ENCODE data around the gene CSK. TPM values are rescaled to one million over a fixed set of nuclear protein-coding genes. Genes with fewer than 3 reads are reported as not detected.

The CSK gene
- total and polyA plus RNA-seq, 2 of the 8 experiments (the other 6 are each of a cell fraction or from before 2014, with no cell fraction given), result 13.7 to 50.2 TPM

DNA sequence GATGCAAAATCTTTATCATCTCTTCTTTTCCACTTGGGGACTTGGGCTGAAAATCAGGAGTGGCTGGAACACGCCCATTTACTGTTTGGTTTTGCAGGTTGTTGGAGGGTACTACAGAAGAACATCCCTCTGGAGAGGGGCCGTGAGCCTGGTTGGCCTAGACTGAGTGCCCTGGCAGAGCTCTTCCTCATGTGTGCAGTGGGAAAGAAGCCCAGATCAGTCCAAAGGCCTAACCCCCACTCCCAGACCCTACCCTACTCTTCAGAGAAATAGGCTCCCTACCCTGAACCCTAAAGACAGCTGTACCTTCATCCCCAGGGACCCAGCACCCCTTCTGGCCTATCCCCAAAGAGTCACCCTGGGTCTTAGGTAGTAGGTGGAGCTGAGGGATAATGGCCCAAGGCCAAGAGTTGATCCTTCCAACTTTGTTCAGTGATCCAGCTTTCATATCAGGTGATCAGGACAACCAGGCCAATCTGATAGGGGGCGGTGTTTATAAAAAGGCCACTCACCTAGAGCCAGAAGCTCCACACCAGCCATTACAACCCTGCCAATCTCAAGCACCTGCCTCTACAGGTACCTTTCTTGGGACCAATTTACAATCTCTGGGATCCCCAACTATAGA is 33.4 kb upstream of the CSK start, which contains the start of gene CYP1A2:
CYP1A2 (plus strand) TSS at position 524 of the 625 bp plus-strand sequence. CDS start 894 bp downstream, outside the sequence.
- Histone ChIP-seq H2BK15ac (ENCODE audit: low read length) (no peak within 1 kb of the TSS), H4K8ac (ENCODE audit: extremely low read depth, insufficient read depth, low read length) (no peak within 1 kb of the TSS), H4K91ac (replicated peaks; ENCODE audit: insufficient read length, low read length) (no peak within 1 kb of the TSS), H3K23me2 (ENCODE audit: low read depth, low read length) (no peaks in the 10 kb centered on the region), H3K79me1 (ENCODE audit: low read depth, low read length) (no peaks in the 10 kb centered on the region), H4K20me1 (replicated peaks in 1 of 2; ENCODE audit: control insufficient read depth in 1 of 2, insufficient read depth in 2 of 2, low read length in 2 of 2) (peaks cover 0 to 1% of the 10 kb centered on the region in 2 experiments), H3K4me2 (ENCODE audit: insufficient read depth in 1 of 2, low read depth in 2 of 2, low read length in 2 of 2) (no peak within 1 kb of the TSS), H3K56ac (replicated peaks; ENCODE audit: insufficient read length, low read depth, low read length) (no peak within 1 kb of the TSS), H3K4ac (replicated peaks; ENCODE audit: insufficient read length, low read depth, low read length) (no peak within 1 kb of the TSS), H2BK120ac (replicated peaks; ENCODE audit: low read depth, low read length) (no peak within 1 kb of the TSS), H3K14ac (ENCODE audit: insufficient read length) (no peak within 1 kb of the TSS), H3K27ac (ENCODE audit: low read depth, low read length) (no peak within 1 kb of the TSS), H3K4me1 (replicated peaks in 1 of 4; ENCODE audit: control insufficient read depth in 3 of 4, insufficient read depth in 4 of 4, low read length in 3 of 4) (peaks cover 0 to 4% (median 0%) of the 10 kb centered on the region in 4 experiments; a peak in 2 of 7 replicates), H2BK12ac (ENCODE audit: low read depth, low read length) (no peak within 1 kb of the TSS), H2BK20ac (ENCODE audit: low read length) (no peak within 1 kb of the TSS), H2AK5ac (ENCODE audit: low read depth, low read length) (no peak within 1 kb of the TSS), H3K18ac (ENCODE audit: extremely low read depth, low read length) (no peak within 1 kb of the TSS), H3K27me3 (replicated peaks in 1 of 4; ENCODE audit: control insufficient read depth in 3 of 4, extremely low read depth in 1 of 4, insufficient read depth in 3 of 4, low read length in 3 of 4) (peaks cover 0 to 4% (median 2%) of the 10 kb centered on the region in 4 experiments; a peak in 2 of 7 replicates), H3K36me3 (ENCODE audit: control insufficient read depth in 2 of 4, insufficient read depth in 4 of 4, low read length in 3 of 4) (no peaks in the 10 kb centered on the region), H3K79me2 (ENCODE audit: control insufficient read depth in 1 of 2, insufficient read depth in 2 of 2, low read length in 2 of 2) (no peaks in the 10 kb centered on the region), H4K5ac (ENCODE audit: insufficient read length, low read depth, low read length) (no peak within 1 kb of the TSS), H3K9ac (replicated peaks in 1 of 4; ENCODE audit: extremely low read depth in 1 of 4, low read depth in 3 of 4, low read length in 3 of 4) (no peak within 1 kb of the TSS; a peak in 2 of 7 replicates), H3K23ac (ENCODE audit: insufficient read length) (no peak within 1 kb of the TSS), H2BK5ac (ENCODE audit: low read depth, low read length) (no peak within 1 kb of the TSS; the same call in 1 of the 2 replicates), H3K9me3 (ENCODE audit: insufficient read depth in 2 of 2, low read depth in 1 of 2, low read length in 1 of 2) (no peaks in the 10 kb centered on the region), H2AFZ (ENCODE audit: low read length) (no peak within 1 kb of the TSS), H3K4me3 (ENCODE audit: extremely low read depth in 1 of 4, insufficient read depth in 2 of 4, low read depth in 3 of 4, low read length in 4 of 4) (no peak within 1 kb of the TSS)
- 83% methylated on average over 3 of the region's 3 CpGs; no CpG with 5 or more reads in 1 of the 2 experiments for WGBS, 2 experiments (ENCODE audit: extremely low coverage in 1 of 2, insufficient coverage in 1 of 2, insufficient read length in 1 of 2, insufficient replicate concordance in 2 of 2, low coverage in 1 of 2, low lambda C conversion rate in 2 of 2, missing lambda C conversion rate in 1 of 2)
- ChIA-PET CTCF (ENCODE audit: partially characterized antibody) (interaction anchor here (0.6 to 53.7 kb wide), 10 partner anchors 9 to 123 kb away, joined by 3 to 1439 read pairs (median 4); partner anchors contain the start of gene CLK3), POLR2A (ENCODE audit: partially characterized antibody) (interaction anchor here (0.7 to 4.8 kb wide), 3 partner anchors 9 to 22 kb away, joined by 3 to 47 read pairs (median 5); partner anchors contain the start of gene CYP1A1)
- TF ChIP-seq SP4 (IDR thresholded peaks at IDR 0.05; ENCODE audit: low read length) (no peak), RFX5 (IDR thresholded peaks at IDR 0.05; ENCODE audit: borderline replicate concordance, low read depth, low read length) (no peak), ZNF274 (IDR thresholded peaks at IDR 0.05; ENCODE audit: borderline replicate concordance, extremely low read depth, low read length) (no peak), ASH2L (IDR thresholded peaks at IDR 0.05; ENCODE audit: low read length) (no peak), MAFK (IDR thresholded peaks at IDR 0.05; ENCODE audit: low read depth, low read length) (no peak), TAF1 (IDR thresholded peaks at IDR 0.05; ENCODE audit: low read depth, low read length) (no peak), MAX (IDR thresholded peaks at IDR 0.05) (no peak), CHD1 (IDR thresholded peaks at IDR 0.05; ENCODE audit: low read depth, low read length) (no peak), TAF7 (optimal IDR thresholded peaks at IDR 0.05; ENCODE audit: borderline replicate concordance, low read depth, low read length) (no peak), CREB1 (IDR thresholded peaks at IDR 0.05) (no peak)
- FAIRE-seq (no peak), DNase-seq (ENCODE audit: low read depth in 1 of 2, low spot score in 2 of 2) (no peak)
